Stimulated activated naive B cell treated with anti-CD40 and anti-IgM and Interleukin-4, amounts not matched to agents 10 μg/mL and 1 μg/mL and 100 μg/mL, for 72 hours (primary cell): ENCODE measurements around the gene ASPN.

ENCODE experiments used
- ATAC-seq, 2 donors: fragments of 150-1000 bp; cut with Tn5 transposase; replicated peaks; 2 replicates each; pipeline ENCODE4 v1.10.0; 2021; ENCODE audit warnings: moderate library complexity in 1 of 2
- DNase-seq: peaks from one replicate; pipeline ENCODE4 v3.0.0; 2021
- H3K27ac Mint-ChIP-seq: one replicate; pipeline ENCODE4 v1.8.0; 2022; ENCODE audit warnings: mild to moderate bottlenecking, mixed read lengths
- H3K27me3 Mint-ChIP-seq, 2 donors: one replicate each; pipeline ENCODE4 v1.8.0; 2022; ENCODE audit warnings: mixed read lengths in 2 of 2
- H3K36me3 Mint-ChIP-seq, 2 donors: one replicate each; pipeline ENCODE4 v1.8.0; 2022; ENCODE audit warnings: mixed read lengths in 2 of 2, mild to moderate bottlenecking in 1 of 2
- H3K4me1 Mint-ChIP-seq, 2 donors: one replicate each; pipeline ENCODE4 v1.8.0; 2022; ENCODE audit warnings: mixed read lengths in 2 of 2, mild to moderate bottlenecking in 1 of 2
- H3K4me3 Mint-ChIP-seq, 2 donors: one replicate each; pipeline ENCODE4 v1.8.0; 2022; ENCODE audit warnings: mild to moderate bottlenecking in 2 of 2, mixed read lengths in 2 of 2, moderate library complexity in 1 of 2
- H3K9me3 Mint-ChIP-seq, 2 donors: one replicate each; pipeline ENCODE4 v1.8.0; 2022; ENCODE audit warnings: mixed read lengths in 2 of 2, mild to moderate bottlenecking in 1 of 2

The ASPN gene

DNA sequence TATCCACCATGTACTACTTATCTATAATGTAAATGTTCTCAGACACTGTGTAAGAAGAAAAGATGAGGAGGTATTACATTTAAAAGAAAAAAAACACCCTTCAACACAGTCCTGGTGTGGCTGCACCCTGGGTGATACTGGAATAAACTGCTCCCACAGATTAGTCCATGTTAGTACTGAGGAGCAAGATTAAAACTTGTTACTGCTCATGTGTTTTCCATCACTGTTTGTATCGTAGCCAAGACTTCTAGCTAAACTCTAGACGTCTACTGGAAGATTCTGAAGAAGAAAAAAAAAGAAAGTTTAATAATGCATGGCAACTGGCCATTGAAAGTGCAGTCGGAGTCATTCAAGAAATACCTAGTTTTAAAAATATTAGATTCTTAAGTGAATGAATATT, at the start of gene ASPN:
TSS of gene ASPN (minus strand) at position 178 of the 400 bp plus-strand sequence.
- Mint-ChIP-seq H3K36me3 (peaks cover 0 to 3% of the 10 kb centered on the region in 2 donors), H3K27ac (no peak within 1 kb of the TSS), H3K27me3 (no peaks in the 10 kb centered on the region), H3K4me1 (peaks cover 4 to 8% of the 10 kb centered on the region in 2 donors), H3K9me3 (no peaks in the 10 kb centered on the region), H3K4me3 (no peak within 1 kb of the TSS)
- no peak for DNase-seq
- ATAC-seq = no peak

DNA sequence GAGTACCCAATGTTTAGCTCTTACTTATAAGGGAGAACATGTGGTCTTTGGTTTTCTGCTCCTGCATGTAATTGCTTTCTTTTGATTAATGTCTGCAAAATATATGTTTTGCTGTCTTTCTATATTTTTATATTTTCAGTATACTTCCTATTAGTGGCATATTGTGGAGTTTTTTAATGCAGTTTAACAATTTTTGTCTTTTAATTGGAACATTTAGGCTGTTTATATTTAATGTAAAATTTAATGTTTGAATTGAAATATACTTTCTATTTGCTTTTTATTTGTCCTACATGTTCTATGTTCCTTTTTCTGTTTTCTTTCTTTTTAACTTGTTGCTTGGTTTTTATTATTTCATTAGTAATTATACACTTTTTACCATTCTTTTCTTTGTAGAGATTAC, 48.6 kb upstream of the ASPN start:
- Mint-ChIP-seq H3K4me1 (peaks cover 12 to 14% of the 10 kb centered on the region in 2 donors), H3K9me3 (peaks cover 4 to 6% of the 10 kb centered on the region in 2 donors), H3K27ac (no peak overlapping the region), H3K27me3 (no peaks in the 10 kb centered on the region), H3K36me3 (peaks cover 3 to 17% of the 10 kb centered on the region in 2 donors), H3K4me3 (no peak overlapping the region)
- DNase-seq = no peak
- no peak for ATAC-seq

DNA sequence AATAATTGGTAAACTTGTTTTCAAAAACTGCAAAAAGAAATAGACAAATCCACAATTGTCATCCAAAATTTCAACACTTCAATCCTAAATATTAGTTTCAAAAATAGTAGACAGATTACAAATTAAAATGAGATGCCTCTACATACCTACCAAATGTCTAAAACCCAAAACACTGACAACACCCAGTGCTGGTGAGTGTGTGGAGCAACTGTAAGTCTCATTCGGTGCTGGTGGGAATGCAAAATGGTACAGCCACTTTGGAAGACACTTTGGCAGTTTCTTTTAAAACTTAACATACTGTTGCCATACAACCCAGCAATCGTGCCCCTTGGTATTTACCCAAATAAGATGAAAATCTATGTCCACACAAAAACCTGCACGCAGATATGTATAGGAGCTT, 46.8 kb upstream of the ASPN start:
- DNase-seq = no peak
- Mint-ChIP-seq H3K27ac (no peak overlapping the region), H3K9me3 (peaks cover 4 to 6% of the 10 kb centered on the region in 2 donors), H3K4me1 (peaks cover 2 to 3% of the 10 kb centered on the region in 2 donors), H3K4me3 (no peak overlapping the region), H3K36me3 (peaks cover 3 to 20% of the 10 kb centered on the region in 2 donors), H3K27me3 (no peaks in the 10 kb centered on the region)
- ATAC-seq = no peak

DNA sequence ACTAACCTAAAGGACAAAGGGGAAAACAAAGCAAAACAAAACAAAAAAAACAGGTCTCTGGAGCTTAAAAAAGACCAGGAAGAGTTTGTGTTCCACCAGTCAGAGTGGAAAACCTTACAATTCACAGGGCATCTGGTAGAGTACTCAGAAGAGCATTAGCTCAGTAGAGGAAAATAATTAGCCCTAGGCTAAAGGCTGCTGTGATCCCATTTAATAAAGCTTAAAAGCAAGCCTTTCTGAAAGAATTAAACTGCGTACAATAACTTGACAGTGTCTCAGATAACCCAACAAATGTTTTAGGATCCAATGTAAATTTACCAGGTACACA, 46.2 kb upstream of the ASPN start:
- Mint-ChIP-seq H3K36me3 (peaks cover 3 to 18% of the 10 kb centered on the region in 2 donors), H3K27me3 (no peaks in the 10 kb centered on the region), H3K9me3 (peaks cover 2 to 6% of the 10 kb centered on the region in 2 donors), H3K4me3 (no peak overlapping the region), H3K27ac (no peak overlapping the region), H3K4me1 (no peaks in the 10 kb centered on the region)
- DNase-seq = no peak
- ATAC-seq = no peak

DNA sequence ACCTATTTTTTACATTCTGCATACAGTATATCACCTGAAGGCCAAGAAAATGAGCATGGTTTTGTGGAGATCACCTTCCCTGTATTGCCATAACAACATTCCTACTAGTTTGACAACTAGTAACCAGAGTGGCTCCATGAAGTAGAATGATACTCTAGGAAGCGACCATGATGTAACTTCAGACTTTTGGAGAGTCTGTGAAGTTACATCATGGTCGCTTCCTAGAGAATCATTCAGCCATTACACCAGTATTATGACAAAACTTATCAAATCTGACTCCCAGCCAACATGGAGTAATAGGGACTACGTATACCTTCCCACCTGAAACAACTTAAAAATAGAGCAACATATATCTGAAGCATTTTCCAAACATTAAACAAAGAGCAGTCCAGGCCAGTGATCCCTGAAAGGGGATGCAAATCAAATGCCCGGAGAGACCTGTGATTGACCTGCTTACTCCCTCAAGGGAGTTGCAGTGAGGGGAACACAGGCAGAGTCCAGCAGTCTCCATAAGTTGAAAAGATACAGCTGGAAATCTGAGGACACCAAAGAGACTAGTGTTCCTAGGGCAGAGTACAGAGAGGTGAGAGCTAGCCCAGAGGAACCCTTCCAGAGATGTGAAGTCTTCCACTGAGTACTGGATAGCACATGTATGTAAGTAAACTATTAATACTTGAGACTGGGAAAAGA, 45.7 kb upstream of the ASPN start:
- Mint-ChIP-seq H3K4me1 (no peaks in the 10 kb centered on the region), H3K27ac (no peak overlapping the region), H3K9me3 (peaks cover 2 to 6% of the 10 kb centered on the region in 2 donors), H3K4me3 (no peak overlapping the region), H3K36me3 (peaks cover 3 to 13% of the 10 kb centered on the region in 2 donors), H3K27me3 (no peaks in the 10 kb centered on the region)
- no peak for ATAC-seq
- no peak for DNase-seq

DNA sequence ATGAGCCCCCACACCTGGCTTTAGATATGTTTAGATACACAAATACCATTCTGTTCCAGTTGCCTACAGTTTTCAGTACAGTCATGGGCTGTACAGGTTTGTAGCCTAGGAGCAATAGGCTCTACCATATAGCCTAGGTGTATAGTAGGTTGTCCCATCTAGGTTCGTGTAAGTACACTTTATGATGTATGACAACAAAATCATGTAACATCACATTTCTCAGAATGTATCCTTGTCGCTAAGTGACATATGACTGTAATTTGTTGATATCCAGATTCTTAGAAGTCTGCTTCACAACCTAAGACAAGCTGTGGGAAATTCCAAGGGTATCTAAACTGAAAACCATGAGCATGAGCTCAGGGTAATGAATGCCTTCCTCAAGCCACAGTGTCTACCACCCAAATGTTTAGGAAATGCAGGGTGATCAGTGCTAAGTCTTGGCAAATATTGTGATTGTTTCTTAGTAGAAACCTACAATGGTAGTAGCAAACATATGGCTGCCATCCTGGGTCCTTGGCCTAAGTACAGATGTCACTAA, 45.1 kb upstream of the ASPN start:
- Mint-ChIP-seq H3K27ac (no peak overlapping the region), H3K4me1 (no peaks in the 10 kb centered on the region), H3K27me3 (no peaks in the 10 kb centered on the region), H3K4me3 (no peak overlapping the region), H3K36me3 (peaks cover 2 to 12% of the 10 kb centered on the region in 2 donors), H3K9me3 (peaks cover 1 to 3% of the 10 kb centered on the region in 2 donors)
- no peak for DNase-seq
- ATAC-seq = no peak

DNA sequence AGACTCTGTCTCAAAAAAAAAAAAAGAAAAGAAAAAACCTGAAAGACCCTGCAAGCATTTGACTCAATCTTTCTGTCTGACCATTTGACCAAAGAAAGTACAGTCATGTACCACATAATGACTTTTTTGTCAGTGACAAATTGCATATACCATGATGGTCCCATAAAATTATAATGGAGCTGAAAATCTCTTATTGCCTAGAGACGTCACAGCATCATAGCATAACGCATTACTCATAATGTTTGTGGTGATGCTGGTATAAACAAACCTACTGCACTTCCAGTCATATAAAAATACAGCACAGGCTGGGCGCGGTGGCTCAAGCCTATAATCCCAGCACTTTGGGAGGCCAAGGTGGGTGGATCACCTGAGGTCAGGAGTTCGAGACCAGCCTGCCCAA, 43.0 kb upstream of the ASPN start:
- H3K4me3 Mint-ChIP-seq = no peak overlapping the region
- no peaks in the 10 kb centered on the region for H3K4me1 Mint-ChIP-seq
- DNase-seq (no peak), ATAC-seq (no peak)
- no peaks in the 10 kb centered on the region for H3K27me3 Mint-ChIP-seq
- no peak overlapping the region for H3K27ac Mint-ChIP-seq
- H3K36me3 Mint-ChIP-seq = peaks cover 0 to 10% of the 10 kb centered on the region in 2 donors
- H3K9me3 Mint-ChIP-seq = no peaks in the 10 kb centered on the region

DNA sequence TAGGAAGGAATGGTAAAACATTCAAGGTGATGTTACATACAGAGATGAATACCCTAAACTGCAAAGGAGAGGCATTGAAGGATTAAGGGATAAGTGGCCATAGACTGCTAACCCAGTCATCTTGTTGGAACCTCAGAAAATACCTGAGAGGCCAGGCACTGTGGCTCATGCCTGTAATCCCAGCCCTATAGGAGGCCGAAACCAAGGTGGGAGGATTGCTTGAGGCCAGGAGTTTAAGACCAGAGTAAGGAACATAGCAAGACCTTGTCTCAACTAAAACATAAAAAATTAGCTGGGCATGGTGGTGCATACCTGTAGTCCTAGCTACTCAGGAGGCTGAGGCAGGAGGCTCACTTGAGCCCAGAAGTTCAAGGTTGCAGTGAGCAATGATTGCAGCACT, 42.6 kb upstream of the ASPN start:
- no peaks in the 10 kb centered on the region for H3K27me3 Mint-ChIP-seq
- no peak overlapping the region for H3K27ac Mint-ChIP-seq
- DNase-seq (no peak), ATAC-seq (no peak)
- H3K4me1 Mint-ChIP-seq = no peaks in the 10 kb centered on the region
- peaks cover 0 to 11% of the 10 kb centered on the region in 2 donors for H3K36me3 Mint-ChIP-seq
- no peaks in the 10 kb centered on the region for H3K9me3 Mint-ChIP-seq
- H3K4me3 Mint-ChIP-seq = no peak overlapping the region

DNA sequence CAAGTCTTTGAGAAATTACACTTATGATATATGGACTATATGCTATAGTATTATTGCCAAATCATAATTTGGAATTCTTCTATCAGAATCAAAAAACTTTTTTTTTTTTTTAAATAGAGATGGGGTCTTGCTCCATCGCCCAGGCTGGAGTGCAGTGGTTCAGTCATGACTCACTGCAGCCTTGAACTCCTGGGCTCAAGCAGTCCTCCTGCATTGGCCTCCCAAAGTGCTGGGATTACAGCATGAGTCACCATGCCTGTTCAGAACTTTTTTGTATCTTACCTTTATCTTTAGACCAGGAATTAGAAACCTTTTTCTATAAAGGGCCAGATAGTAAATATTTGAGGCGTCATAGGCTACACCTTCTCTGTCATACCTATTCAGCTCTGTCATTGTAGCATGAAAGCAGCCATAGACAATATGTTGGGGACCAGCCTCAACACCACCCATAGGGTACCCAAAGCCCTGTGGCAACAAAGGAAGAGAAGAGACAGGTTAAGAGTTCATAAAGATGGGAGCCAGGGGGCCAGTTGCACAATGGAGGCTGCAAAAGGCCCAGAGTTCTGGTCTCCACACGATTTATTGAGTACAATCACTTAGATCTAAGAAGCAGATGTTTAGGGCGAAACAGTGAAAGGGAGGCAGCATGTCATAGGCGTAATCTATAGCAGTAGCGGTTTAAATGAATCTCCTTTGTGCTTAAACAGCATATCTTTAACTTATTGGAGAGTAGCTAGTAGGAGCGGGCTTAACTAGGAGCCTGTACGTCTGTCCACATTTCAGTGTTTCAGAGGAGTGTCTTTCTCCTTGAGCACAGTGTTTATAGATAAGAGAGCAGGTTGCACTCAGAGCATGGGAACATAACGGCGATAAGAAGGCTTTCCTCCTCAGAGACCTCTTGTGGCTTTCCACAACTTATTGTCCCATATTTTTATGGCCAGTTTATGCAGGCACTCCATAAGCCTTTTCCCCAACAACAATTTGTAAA, 41.0 kb upstream of the ASPN start:
- H3K27ac Mint-ChIP-seq = no peak overlapping the region
- no peak for ATAC-seq

DNA sequence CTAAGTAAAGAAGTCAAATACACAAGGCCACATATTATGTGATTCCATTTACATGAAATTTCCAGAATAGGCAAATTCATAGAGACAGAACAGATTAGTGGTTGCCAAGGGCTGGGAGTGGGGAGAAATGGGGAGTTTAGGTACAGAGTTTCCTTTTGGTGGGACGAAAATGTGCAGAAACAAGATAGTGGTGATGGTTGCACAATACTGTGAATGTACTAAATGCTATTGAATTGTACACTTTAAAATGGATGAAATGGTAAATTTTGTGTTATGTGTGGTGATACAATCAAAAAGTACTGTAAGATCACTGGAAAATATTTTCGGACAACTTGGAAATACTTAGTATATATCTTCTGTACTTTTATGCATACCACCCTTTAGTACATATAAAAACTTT, 38.5 kb upstream of the ASPN start:
- H3K27ac Mint-ChIP-seq = no peak overlapping the region
- H3K36me3 Mint-ChIP-seq = peaks cover 0 to 16% of the 10 kb centered on the region in 2 donors
- no peaks in the 10 kb centered on the region for H3K9me3 Mint-ChIP-seq
- H3K4me3 Mint-ChIP-seq = no peak overlapping the region
- no peaks in the 10 kb centered on the region for H3K4me1 Mint-ChIP-seq
- no peaks in the 10 kb centered on the region for H3K27me3 Mint-ChIP-seq
- DNase-seq (no peak), ATAC-seq (no peak)

More for the DNA sequence above, 41.0 kb upstream of the ASPN start:
- DNase-seq = no peak
- H3K4me1 Mint-ChIP-seq = no peaks in the 10 kb centered on the region
- H3K9me3 Mint-ChIP-seq = no peaks in the 10 kb centered on the region
- peaks cover 0 to 16% of the 10 kb centered on the region in 2 donors for H3K36me3 Mint-ChIP-seq
- H3K27me3 Mint-ChIP-seq = no peaks in the 10 kb centered on the region
- H3K4me3 Mint-ChIP-seq = no peak overlapping the region

DNA sequence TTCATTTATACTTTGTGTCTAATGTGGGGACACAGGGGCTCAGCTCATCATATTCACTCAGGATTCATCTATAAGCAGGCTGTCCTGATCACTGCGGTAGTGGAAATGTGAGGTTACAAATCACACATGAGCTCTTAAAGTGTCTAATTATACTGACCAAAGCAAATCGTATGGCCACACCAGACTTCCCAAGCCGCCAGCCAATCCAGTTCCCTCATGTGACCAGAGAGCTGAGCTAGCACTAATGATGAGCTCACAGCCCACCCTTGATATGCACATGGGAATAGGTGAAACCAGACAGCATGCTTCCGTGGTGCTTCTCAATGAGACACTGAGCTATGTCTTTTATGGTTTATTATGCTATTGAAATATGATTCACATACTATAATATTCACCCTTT, 35.9 kb upstream of the ASPN start:
- H3K9me3 Mint-ChIP-seq = no peaks in the 10 kb centered on the region
- no peak overlapping the region for H3K27ac Mint-ChIP-seq
- peaks cover 0 to 13% of the 10 kb centered on the region in 2 donors for H3K36me3 Mint-ChIP-seq
- ATAC-seq = no peak
- no peak overlapping the region for H3K4me3 Mint-ChIP-seq
- no peak for DNase-seq
- peaks cover 0 to 4% of the 10 kb centered on the region in 2 donors for H3K4me1 Mint-ChIP-seq
- H3K27me3 Mint-ChIP-seq = no peaks in the 10 kb centered on the region

DNA sequence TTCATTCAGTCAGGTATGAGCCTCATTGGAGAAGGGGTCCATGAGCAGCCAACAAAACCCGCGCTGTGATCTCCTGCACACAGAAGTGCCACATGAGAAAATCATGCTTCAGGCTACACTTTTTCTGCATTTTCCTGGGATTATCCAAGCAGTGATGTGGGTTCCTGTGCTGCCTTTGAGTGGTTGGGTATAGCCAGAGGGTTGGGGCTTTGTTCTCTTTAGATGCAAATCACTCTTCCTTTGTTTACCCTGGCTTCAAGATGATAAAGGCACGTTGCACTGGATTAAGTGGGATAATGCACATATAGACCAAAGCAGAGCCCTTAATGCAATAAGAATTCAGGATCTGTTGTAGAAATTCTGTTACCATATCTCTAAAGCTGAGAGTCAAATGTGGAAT, 34.7 kb upstream of the ASPN start:
- no peaks in the 10 kb centered on the region for H3K9me3 Mint-ChIP-seq
- H3K4me1 Mint-ChIP-seq = peaks cover 3 to 16% of the 10 kb centered on the region in 2 donors
- no peak overlapping the region for H3K4me3 Mint-ChIP-seq
- no peaks in the 10 kb centered on the region for H3K27me3 Mint-ChIP-seq
- peaks cover 0 to 10% of the 10 kb centered on the region in 2 donors for H3K36me3 Mint-ChIP-seq
- ATAC-seq (no peak), DNase-seq (no peak)
- H3K27ac Mint-ChIP-seq = no peak overlapping the region

DNA sequence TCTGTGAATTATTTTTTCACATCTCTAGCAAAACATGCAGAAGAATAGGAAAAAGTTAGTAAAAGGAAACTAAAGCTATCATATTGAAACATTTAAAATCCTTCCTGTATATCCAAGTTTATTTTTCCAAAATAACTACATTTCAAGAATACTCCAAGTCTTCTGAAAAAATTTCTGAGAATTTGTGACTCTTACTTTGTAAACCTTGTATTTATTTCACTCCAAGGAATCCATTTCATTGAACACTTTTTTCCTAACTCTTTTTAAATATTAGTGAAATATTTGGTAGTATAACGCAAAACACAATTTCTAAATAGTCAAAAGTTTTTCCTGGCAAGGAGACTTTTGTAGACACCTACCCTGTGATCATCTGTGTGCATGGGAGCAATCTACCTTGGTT, 34.2 kb upstream of the ASPN start:
- ATAC-seq = no peak
- Mint-ChIP-seq H3K4me1 (peaks cover 3 to 21% of the 10 kb centered on the region in 2 donors), H3K27me3 (no peaks in the 10 kb centered on the region), H3K9me3 (no peaks in the 10 kb centered on the region), H3K36me3 (peaks cover 0 to 10% of the 10 kb centered on the region in 2 donors), H3K27ac (no peak overlapping the region), H3K4me3 (no peak overlapping the region)
- DNase-seq = no peak

DNA sequence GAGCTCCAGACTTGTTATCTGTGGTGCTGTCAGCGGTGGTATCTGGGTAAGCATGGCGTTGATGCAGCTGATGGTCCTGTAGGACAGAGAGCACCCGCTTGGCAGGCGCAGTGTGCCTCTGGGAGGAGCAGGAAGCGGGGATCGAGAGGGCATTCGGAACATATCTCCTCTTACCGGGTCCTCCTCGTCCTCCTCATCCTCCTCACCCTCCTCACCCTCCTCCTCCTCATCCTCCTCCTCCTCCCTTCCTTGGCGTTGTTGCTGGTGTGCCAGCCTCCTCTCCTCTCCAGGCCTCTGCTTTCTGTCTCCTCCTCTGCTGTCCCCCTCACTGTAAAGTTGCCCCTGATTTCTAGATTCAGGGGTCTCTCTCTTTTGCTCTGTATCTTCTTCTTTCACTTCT, 32.3 kb upstream of the ASPN start:
- peaks cover 1 to 7% of the 10 kb centered on the region in 2 donors for H3K36me3 Mint-ChIP-seq
- H3K27me3 Mint-ChIP-seq = no peaks in the 10 kb centered on the region
- no peaks in the 10 kb centered on the region for H3K9me3 Mint-ChIP-seq
- H3K4me3 Mint-ChIP-seq = no peak overlapping the region
- peaks cover 7 to 35% of the 10 kb centered on the region in 2 donors for H3K4me1 Mint-ChIP-seq
- no peak overlapping the region for H3K27ac Mint-ChIP-seq
- ATAC-seq (no peak), DNase-seq (no peak)
